GM19324 (cell line): ENCODE results near the gene RBP2.

Experiments
- ATAC-seq: cut with Tn5 transposase; IDR thresholded peaks from one replicate; pipeline ENCODE4 v1.9.1; 2021; ENCODE audit warnings: mild to moderate bottlenecking, moderate library complexity; ENCODE audit not compliant: unreplicated experiment, low FRiP score

Gene RBP2

DNA sequence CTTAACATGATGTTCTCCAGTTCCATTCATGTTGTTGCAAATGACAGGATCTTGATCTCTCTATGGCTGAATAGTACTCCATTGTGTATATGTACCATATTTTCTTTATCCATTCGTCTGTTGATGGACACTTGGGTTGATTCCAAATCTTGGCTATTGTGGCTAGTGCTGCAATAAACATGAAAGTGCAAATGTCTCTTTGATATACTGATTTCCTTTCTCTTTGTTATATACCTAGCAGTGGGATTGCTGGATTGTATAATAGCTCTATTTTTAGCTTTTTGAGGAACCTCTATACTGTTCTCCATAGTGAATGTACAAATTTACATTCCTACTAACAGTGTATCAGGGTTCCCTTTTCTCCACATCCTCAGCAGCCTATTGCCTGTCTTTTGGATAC lies 5.9 kb upstream of the RBP2 start:
- no peak for ATAC-seq

DNA sequence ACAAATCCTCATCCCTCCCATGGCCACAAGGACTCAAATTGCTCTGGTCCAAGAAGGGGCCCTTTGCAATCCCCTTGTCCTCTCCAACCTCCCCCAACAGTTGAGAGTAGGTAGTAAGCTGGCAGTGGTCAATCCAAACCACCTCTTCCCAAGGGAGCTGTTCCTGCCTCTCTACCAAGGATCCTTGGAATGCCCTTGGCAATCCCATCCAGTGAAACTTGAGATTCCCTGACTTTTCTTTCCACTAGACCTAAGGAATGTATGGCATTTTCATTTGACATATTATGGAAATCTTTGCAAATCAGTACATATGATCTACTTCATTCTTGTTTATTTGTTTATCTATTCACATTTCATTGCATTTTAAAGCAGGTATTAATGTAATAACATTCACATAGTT lies 4.8 kb upstream of the RBP2 start:
- no peak for ATAC-seq

DNA sequence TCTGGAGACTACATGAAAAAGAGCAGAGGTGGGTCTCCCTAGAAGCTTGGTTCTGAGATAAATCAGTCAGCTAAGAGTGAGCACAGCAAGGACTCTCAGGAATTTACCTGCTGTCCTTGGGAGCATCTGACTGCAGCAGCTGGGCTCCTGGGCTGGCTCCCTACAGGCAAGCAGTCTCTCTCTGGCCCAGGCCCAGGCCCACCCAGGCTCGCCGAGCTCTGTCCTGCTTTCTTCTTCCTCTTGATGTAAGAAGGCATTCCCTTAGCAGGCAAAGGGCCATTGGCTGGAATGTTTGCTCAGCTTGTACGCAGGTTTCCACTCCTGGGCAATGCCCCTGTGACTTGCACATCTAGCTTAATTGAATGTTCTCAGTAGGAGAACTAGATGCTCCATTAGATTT lies 4.3 kb upstream of the RBP2 start:
- ATAC-seq, result no peak

DNA sequence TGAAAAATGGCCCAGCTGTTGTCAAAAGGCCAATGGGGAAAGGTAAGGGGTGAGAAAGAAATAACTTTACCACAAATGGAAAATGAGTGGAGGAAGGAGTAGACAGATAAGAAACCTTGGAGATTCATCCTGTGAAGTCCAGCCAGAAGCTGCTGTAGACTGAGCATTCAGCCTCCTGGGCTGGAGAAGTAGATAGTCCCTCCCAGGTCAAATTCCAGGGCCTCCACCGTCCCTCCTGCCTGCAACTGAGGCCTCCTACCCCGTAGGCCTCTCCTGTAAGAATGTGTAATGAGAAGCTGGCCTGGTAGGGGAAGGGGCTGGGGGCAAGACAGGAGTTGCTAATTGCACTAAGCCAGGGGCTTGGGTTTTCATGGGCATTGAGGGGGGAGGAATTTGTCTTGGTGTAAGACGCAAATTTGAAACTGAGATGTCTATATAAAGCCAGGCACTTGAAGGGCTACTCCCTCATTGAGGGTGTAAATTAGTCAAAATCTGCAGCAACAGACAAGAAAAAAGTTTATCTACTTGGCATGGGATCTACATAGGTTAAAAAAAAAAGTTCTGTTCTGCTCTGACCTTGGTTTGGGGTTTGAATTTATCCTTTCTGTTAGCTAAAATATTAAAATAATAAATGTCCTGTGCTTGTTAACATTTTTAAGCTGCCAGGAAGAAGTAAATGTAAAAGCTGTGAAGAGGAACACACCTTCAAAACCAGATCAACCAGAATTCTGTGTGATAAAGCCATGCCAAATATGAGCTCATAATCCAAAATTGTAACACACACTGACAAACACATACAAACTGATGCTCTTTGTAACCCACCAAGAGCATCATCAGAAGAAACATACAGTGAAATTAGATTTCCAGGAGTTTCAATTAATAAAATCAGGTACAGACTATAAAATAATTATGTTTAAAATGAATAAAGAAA lies 1.7 kb upstream of the RBP2 start:
- no peak for ATAC-seq

DNA sequence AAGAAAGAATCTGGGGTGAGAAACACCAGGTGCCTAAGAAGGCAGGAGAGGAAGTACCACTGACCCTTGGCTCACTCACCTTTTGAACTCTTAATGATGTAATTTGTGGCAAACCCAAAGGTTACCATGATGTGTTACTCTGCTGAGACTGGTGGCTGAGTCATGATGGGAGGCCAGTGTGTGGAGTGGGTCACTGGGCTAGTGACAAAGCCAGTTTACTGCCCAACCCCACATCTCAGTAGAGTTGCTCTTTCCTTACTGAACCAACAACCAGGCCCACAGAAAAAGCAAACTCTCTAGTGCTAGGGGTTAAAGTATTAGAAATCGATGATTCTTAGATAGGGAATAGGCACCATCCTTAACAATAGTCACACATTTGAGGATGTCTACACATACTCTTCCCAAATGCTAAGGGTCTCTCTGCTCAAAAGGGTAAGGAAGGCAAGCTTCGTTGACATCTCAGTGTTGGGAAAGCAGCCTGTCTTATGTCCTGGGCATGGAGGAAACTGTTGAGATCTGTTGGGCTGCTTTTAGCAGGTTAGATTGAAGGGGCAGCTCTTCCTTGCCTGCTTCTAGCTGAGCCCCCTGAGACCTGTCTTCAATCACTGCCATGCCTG lies 3.1 kb downstream of the RBP2 start:
- ATAC-seq, result no peak

DNA sequence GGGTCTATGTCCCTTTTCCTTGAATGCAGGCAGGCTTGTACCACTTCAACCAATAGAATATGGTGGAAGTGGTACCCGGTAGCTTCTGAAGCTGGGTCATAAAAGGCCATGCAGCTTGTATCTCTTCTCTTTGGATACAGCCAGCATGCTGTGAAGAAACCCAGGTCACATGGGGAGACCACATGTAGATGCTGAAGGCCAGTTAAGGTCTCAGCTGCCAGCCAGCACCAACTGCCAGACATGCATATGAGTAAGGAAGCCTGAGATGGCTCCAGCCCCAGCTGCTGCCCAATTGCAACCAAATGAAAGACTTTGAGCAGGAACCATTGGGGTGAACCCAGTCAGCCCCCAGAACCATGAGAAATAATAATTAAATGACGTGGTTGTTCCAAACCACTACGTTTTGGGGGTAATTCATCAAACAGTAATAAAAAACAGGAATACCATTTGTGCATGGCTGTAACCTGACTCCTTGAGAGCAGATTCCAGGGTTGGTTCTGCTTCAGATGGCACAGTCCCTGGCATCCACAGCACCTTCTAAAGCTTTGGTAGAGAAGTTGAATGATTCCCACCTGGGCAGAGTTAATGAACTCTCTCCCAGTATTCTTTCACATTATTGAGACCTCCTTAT lies 3.8 kb downstream of the RBP2 start:
- no peak for ATAC-seq

DNA sequence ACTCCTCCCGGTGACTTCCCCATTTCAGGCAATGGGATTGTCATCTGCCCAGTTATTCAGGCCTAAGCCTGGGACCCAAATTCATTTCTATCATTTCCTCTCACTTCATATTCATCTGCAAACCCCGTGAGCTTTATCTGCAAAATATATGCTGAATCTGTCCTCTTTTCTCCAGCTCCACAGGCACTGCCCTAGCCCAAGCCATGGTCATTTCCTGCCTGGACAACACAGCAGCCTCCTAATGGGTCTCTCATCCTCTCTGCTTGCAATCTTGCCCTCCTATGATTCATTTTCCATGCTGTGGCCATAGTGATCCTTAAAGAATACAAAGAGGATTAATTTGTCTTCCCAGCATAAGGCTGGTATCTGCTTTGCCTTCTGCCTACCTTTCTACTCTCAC lies 6.1 kb downstream of the RBP2 start:
- ATAC-seq, result no peak

DNA sequence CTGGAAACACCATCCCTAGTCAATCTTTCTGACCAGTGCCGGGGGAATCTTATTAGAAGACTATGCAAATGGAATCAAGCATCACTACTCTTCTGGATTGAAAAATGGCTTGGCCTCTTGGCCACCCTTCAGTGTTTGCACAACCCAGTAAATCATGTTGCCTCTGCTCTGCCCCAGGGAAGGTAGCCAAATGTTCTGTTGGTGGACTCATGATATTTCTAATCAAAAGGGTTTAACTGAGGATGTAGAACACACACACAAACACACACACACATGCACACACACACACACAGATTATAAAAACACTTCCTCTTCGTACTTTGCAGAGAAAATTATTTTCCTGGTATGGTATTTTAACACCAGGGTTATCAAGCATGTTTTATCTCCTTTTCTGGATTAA lies 7.9 kb downstream of the RBP2 start:
- ATAC-seq, result no peak

DNA sequence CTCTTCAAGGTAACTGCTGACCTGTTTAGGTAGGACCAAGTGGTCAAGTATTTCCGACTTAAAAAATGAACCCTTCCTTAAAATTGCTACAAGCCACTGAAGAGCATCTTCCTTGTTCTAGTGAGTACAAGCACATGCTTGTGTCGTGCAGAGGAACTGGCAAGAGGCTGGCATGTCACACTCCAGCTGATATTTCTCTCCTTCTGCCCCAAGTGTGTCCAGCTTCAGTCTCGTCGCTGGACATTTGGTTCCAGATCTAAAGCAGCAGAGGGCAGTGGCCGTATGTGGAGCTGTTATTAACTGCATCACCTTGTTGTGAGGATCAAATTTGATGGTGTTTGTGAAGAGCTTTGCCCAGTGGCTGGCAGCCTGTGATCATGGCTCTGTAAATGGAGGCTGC lies 10.0 kb downstream of the RBP2 start:
- no peak for ATAC-seq

DNA sequence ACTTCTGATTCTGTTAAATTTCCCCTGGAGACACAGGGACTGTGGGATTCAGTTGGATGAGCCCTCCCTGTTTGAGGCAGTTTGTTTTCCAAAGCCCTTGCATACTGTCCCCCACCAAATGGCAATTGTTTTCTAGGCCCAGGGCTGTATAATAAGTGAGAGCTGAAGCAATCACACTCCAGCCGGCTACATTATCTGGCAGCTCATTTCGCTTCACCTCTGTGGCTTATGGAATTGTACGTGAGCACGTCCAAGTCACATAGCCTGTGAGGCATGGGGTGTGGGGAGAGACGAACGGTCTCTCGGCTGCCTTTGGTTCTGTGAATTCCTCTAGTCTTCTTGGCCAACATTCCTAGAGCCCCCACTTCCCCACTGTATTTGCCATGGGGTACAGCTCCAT lies 10.7 kb downstream of the RBP2 start:
- no peak for ATAC-seq

DNA sequence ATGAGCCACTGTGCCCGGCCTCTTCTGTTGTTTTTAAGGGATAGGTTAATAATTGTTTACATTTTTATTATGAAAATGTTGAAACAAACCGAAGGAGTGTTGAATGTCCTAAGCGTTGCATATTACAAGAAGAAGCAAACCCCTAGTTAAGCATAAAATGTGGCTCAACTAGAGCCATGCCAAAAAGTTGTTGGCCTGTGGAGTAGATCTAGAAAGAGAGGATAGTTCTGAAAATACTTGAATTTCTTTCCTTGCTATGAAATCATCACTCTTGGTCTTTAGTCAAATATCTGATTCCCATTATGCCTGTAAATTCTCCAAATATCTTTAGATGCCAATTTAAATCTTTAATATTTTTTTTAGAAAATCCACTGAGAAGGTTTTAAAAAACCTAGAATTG lies 12.8 kb downstream of the RBP2 start:
- no peak for ATAC-seq

DNA sequence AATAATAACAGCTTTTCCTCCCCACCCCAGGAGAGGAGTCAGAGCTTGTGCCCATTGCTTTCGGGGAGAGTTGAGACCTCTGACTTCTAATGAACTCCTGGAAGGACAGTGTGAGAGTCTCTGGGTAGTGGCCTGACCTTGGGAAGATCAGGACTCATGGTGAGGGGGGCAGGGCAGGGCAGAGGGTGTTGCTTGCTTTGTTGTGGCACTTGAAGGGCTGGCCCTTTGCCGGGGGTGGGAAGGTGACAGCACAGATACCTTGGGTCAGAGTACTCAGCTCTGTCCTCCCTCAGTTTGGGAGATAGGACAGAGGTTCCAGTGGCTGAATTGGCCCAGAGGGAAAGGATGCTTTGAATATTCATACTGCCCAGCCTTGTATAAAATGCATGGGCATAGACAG lies 15.8 kb downstream of the RBP2 start:
- ATAC-seq, result no peak

DNA sequence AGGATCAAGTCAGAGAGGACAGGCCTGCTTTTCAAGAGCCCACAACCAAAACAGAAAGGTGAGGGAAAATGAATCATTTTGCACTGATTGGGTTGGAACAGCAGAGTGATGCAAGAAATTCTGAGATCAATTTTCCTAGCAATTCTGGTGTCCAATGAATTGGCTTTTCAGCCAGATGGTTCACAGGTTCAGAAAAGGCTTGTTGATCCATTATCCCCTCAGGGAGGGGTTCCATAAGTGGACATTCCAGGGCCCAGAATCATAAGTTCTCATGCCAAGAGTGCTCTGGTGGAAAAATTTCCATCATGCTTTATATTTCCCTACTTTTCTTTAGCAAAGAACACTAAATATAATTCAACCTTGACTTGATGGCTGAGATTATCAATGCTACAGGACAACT lies 16.2 kb downstream of the RBP2 start:
- ATAC-seq, result no peak

DNA sequence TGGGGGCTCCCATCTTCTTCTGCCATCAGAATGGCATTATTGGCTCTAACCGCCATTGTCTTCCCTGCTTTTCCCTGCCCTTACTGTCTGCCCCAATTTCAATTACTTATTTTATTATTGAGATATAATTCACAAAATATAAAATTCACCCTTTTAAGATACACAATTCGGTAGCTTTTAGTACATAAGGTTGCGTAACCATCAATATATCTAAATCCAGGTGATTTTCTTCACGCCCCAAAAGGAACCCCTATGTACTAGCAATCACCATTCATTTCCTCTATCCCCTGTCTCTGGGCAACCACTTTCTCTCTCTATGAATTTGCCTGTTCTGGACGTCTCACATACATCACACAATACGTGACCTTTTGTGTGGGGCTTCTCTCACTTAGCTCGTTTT lies 18.0 kb downstream of the RBP2 start:
- no peak for ATAC-seq

DNA sequence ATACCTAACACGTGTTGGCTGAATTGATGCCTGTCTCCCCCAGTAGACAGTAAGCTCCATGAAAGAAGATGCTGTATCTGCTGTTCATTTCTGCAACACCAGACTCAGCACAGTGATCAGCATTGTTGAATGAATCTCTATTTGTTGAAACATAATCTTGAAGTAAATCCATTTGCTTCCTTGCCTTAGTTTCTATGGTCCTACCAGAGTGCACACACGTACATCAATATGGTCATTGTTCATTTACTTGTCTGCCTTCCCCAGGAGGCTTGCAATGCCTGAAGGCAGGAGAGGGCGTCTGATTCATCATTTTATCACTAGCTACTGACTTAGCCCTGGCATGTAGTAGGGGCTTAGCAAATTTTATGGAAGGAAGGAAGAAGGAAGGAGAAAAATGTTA lies 19.2 kb downstream of the RBP2 start:
- no peak for ATAC-seq

DNA sequence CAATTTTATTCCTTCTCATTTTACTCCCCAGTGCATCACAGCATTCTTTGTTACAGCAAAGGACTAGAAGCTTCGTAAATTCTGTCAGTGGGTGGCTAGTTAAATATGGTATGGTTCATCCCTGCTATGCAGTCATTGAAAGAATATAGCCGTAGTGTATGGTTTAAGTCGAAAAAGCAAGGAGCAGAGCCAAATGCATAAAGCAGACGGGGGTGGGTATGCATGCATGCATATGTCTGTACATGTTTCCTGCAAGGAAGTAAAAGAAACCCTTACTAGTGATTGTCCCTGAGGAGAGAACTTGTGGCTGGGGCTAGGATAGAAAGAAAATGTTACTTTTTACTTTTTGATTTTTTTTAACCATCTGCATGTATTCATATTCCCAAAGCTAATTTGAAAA lies 19.9 kb downstream of the RBP2 start:
- no peak for ATAC-seq

DNA sequence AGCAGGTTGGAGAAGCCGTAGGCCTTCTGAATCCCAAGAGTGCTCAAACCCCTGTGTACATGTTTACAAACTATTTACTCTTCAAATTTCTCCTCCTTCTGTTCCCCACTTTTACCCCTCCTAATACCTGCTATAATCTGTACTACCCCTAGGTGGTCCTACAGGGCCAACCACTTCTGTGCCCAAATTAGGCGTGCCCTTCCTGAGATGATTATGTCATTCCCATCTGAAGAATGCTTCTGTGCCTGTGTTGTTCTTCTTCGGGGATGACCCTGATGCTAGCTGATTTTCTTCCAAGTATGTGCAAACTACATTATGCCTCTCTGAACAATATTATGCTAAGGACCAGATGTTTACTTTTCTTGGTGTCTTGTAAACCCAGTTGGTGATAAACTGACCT lies 20.5 kb downstream of the RBP2 start:
- ATAC-seq, result no peak

DNA sequence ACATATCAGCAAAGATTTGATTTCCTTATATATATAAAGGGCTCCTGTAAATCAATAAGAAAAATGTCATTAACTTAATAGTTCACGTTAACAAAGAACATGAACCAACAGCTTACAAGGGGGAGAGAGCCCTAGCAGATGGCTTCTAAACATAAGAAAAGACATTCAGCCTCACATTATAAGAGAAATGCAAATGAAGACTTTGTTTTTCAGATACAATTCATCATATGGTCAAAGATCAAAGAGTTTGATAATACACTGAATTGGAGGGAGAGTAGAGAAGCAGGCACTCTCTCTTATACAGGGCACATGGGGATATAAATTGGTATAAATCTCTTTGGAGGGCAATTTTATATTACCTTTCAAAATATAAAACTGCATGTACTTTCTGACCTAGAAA lies 21.1 kb downstream of the RBP2 start:
- no peak for ATAC-seq

DNA sequence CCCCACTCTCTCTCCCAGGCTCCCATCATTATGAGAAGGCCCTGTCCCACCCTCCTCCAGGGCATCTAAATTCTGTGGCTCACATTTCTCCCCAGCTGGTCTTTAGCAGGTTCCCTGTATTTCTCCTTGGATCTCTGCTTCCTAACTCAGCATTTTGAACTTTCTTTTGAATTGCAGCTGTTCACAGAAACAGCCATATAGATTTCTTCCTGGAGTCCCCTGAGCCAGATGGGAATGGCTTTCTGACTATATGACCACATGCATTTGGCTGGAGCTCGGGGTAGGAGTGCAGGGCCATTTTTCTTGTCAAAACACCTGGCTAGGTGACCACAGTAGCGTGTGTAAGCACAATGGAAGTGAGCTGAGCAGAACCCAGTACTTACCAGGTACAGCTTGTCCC lies 22.0 kb downstream of the RBP2 start:
- ATAC-seq, result no peak

DNA sequence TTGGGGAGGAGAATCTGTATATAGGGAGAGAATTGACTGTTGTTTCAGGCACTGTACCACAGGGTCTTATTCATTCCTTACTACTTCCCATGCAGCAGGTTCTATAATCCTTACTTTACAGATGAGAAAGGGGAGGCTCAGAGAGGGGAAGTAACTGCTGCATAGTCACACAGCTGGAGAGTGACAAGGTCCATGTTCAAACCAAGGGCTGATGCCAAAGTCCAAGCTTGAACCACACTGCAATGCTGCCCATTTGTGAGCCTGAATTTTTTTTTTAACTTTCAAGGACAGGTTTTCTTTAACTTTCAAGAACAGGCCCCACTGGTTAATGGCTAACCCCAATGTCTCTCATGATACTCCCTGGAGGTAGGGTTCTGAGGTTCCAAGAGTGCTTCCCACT lies 26.2 kb downstream of the RBP2 start:
- no peak for ATAC-seq

DNA sequence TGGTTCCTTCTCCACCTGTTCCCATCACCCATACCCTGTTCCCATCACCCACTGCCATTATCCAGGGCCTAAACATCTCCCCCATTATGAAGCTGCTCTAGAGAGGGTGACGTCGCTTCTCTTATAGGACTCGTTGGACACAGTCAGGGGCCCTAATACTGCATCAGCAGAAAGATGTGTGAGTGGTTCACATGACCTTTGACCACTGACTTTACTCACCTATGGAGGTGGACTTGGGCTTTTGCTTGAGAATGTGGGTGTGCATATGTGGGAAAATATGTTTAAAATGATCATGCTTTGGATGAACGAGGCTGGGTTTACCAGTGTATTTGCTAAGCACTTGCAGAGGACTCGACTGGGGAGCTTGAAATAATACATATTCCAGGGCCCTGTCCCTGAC lies 26.8 kb downstream of the RBP2 start:
- ATAC-seq, result no peak

DNA sequence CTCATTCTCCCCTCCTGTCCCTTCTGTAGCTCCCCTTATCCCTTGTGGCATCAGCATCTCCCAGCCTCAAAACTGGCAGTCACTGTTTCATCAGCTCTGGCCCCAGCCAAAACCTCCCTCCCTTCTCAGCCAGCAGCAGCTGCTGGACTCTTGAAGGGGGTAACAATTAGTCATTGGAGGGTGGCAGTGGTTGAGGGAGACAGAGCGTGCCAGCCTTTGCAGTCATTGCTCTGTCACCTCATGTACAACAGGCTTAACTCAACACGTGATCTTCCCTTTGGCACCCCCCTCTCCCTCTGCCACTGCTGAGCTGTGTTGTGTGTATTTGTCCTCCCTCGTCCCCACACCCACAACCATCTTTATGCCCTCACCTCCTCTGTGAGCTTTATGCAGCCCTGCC lies 28.2 kb downstream of the RBP2 start:
- no peak for ATAC-seq
